NCI-H2227 (cell line): ENCODE data around the gene SLC8A3.

Experiments used
- DNase-seq: peaks from one replicate; lab custom pipeline; 2025; ENCODE audit not compliant: unreplicated experiment; lab: John Stamatoyannopoulos, UW

The SLC8A3 gene

DNA sequence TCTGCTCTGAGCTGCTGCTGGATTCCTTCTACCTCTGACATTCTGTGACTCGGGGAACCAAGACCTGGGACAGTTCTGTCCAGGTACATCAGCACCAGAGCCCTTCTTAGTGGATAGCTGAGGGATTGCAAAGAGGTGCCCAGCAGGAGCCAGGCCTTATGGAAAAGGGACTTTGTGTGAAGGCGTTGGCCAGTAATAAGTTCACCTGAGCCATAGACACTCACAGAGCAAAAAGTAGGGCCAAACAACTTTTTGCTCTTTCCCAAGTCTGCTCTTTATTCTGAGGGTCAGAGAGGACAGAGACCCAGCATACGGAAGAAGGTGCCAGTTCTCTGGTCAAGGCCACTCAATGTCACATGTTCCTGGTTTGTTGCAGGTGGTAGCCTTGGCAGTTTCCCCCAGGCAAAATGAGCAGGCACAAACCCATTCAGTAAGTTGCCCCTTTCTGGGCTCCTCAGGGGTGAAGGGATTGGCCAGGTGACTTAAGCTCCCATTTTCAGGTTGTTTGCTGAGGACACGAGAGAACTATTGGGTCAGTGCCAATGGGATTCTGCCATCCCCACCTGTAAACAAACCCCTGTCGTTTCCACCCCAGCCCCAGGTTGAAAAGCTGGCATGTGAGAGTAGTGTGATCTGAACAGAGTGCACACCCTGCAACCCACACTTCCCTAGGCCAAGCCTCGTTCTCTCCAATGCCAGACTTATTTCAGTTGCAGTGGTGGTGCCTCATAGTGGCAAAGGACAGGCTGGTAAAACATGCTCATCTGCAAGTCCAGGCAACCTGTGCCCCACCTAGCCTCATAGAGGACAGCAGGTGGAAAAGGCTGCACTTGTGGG, 159.2 kb downstream of the SLC8A3 start:
- DNase-seq, result no peak

DNA sequence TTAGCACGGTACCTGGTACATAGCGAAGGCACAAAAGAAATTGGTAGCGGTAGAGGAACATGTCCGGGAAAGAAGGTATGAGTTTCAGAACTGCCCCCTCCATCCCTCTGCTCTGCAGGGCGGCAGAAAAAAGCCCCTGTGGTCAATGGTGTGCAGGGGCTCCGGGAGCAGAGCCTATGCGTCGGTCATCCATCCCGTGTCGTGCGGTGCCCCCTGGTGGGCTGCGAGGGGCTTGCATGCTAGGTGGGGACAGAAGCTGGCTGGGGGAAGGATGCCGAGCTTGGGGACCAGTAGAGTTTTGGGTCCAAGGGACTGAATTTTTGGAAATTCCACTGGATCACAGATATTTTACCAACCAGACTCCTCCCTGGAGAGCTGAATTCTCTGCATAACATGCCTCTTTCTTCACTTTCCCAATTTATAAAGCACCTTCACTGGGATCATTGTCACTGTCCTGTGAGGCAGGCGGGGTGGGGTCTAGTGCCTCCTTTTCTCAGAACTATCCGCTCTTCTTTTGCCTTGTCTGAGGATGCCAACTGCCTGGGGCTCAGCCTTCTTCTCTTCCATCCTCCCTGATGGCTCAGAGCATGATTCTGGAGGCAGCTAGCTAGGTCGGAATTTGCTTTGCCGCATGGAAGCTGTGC, 160.8 kb downstream of the SLC8A3 start:
- peak; percentile 86 for DNase-seq

DNA sequence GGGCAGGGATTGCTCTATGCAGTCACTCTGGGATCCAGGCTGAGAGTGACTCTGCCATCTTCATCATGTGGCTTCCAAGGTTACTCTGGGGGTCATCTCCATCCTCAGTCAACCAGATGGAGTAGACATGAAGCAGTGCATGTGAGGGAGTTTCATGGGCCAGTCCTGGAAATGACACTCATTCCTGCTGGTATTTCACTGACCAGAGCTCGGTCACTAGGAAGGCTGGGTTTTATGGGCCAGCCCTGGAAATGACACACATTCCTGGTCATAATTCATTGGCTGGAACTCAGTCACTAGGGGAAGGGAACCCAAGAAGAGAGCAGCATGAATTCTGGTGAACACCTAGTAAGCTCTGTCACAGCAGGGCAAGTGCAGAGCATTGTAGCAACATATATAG, 164.9 kb downstream of the SLC8A3 start:
- DNase-seq, result no peak

DNA sequence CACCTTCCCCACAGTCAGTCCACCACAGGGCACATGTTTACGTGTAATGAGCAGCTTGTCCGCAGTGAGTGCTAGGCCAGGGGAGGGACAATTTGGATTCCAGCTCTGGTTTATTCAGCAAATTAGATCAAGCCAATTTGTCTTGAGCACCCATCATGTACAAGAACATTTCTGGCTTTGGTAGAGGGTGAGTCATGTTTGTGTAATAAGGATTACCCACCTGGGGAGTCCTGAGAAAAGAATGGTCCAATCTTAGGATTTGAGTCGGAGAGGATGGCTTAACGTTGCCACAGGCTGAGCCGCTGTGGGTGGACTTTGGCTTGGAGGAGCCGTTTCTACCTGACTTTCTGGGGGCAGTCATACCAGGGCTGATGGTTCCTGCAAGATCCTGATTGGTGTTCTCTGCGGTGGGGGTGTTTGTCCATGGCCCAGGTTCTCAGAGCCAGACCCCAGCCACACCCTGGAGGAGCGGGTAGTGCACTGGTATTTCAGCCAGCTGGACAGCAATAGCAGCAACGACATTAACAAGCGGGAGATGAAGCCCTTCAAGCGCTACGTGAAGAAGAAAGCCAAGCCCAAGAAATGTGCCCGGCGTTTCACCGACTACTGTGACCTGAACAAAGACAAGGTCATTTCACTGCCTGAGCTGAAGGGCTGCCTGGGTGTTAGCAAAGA, 165.8 kb downstream of the SLC8A3 start:
- no peak for DNase-seq

DNA sequence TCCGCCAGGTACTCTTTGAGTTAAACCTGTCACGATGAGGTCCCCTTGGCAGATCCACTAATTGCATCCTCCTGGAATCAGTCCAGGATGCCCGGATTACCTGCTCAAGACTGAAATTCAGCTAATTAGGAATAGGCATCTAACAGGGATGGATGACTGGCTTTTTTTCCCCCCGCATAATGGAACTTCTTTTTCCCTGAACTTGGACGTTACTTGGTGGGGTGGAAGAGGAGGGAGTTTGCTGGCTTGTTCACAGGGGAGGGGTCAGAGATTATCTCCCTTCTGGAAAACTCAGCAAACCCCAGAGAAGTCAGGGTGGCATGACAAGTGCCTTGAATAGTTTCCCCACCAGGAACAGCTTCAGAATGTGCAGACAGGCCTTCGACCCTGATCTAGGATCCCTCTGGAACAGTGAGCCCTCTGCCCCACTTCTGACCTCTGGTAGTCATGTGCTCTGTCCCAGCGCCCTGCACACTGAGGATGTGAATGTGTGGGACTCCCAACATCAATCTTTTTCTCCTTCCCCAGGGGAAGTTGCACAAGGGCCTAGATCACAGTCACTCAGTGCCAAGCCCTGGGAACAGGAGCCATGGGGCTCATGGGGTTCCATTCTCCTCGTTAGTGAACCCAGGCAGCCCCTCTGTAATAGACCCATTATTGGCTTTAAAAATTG, 167.1 kb downstream of the SLC8A3 start:
- no peak for DNase-seq

DNA sequence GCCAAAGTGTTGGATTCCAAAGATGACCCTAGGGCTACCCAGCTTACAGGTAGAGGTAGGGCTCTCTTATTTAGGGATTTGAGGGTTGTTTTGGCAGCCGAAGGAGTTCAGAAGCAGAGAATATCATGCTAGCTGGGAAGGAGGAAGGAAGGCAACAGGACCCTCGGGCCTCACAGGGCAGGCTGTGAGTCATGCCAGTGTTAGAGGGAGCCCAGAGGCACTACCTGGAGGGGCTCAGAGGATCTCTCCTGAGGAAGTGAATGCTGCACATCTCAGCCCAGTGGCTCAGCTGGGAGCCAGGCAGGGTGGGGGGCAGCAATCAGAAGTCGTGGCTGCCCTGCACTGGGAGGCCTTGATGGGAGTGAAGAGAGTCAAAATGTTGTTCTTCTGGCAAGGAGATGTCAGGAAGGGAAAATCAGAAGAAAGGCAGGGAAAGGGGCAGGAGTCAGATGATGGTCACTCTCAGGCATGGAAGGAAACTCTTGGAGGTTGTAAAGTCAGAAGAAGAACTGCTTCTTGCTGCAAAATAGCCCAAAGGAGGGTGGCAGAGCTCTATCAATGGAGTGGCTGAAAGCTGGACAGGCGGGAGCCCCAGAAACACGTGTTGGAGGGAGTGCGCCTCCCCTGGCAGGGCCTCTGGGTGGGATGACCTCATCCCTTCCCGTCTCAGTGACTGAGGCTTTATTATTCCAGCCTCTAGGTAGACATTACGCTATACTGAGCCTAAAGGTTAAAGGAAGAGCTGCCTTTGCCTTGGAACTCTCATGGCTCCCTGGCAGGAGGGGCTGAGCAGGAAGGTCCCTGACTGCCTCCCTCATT, 168.2 kb downstream of the SLC8A3 start:
- no peak for DNase-seq

DNA sequence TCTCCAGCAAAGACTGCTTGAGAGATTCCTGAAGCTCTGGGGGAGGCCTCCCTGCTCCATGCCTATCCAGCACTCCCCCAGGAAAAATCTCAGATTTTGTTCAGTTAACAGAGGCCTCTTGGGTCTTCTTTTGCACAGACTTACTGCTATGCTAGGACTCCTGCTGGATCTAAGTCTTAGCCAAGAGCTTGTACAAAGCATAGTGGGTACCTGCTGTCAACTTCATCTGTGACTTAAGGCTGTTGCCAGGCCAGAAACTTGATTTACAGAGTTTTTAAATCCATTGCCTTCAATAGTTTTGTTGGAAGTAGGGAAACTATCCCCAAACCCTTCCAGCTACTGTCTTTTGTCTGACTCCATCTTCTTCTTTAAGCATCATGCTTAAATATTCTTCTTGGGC, 169.1 kb downstream of the SLC8A3 start:
- DNase-seq, result no peak

DNA sequence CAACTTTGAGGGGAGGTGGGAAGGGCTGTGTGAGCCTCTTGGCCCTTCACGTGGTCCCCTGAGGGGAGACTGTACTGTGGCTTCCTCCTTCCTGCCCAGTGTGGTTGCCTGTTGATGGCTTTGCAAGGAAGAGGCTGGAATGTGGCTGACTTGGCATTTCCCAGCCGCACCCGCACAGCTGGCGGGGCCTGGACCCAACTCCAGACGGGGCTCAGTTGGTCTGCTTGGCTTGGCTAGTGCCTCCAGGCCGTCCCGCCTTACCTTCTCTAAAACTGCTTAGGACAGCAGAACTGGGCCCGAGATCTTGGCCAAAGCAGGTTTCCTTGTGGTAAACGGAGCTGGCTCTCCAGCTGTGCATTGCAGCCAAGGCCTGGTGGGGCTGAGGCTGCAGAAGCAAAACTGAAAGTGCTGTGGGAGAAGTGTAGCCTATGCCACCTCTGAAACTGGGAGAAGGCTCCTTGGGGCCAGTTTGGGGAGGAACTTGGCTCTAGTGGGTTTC, 170.0 kb downstream of the SLC8A3 start:
- no peak for DNase-seq

DNA sequence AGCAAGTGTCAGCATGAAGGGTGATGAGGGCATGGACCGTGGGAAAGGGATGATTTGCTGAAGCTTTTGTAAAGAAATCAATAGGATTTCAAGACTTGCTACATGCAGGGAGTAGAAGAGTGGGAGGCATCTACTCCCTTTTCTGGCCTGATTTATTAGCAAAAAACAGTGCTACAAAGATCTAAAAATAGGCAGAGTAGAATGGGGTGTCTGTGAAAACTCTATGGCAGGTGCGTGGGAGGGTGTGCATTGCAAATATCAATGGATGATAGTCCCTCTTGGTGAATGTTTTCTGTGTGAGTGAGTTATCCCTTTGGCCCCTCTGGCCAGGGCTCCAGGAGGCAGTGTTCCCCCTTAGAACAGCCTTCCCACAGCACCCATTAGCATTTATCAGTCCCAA, 170.5 kb downstream of the SLC8A3 start:
- no peak for DNase-seq

DNA sequence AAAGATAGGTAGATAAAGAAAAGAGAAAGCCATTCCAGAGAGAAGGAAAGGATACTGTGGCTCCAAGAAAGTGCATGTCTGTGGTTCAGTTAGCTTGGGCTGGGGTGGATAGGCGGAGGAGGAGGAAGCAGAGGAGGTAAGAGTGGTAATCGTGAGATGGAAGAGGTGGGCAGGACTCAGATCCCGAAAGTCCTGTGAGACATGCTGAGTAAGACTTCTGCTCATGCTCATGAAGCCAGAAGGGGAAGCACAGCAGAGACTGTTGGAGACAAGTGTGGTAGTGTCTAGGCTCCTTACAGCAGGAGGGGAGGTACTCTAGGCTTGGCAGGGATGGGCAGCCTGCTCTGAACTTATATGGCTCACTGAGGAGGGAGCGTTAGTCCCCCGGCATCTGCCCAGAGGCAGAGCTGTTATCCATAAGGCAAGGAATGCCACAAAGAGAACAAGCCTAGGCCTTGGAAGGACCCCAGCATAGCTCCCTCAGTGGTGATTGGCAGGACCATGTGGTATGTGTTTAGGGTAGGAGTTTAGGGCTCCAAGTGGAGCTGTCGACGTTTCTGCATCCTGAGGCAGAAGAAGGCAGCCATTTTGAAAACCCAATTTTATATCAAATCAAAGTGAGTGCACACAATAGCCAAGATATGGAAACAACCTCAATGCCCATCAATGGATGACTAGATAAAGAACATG, 174.2 kb downstream of the SLC8A3 start:
- no peak for DNase-seq

DNA sequence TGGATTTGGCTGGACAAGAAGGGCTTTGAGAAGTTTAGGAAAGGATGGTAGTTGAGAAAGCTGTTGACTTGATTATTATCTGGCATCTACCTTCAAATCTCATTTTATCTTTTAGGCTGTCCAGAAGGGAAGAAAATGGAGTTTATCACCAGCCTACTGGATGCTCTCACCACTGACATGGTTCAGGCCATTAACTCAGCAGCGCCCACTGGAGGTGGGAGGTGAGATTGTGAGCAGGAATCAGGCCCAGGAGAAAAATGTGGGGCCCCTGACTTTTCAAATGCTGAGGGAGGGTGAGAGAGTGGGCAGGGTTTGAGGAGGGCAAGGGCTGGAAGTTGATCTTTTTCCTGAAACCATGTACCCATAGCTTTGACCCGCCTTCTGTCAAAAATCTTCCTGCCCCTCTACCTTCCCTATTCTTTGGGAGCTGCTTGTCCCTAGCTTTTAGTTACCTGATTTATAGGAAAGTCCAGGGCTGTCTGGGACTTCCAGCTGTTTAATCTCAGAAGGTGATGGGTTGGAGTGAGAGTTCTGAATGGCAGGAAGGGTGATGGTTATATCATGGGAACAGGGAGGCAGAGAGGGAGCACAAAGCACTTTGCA, 175.4 kb downstream of the SLC8A3 start:
- DNase-seq, result peak; percentile 23

DNA sequence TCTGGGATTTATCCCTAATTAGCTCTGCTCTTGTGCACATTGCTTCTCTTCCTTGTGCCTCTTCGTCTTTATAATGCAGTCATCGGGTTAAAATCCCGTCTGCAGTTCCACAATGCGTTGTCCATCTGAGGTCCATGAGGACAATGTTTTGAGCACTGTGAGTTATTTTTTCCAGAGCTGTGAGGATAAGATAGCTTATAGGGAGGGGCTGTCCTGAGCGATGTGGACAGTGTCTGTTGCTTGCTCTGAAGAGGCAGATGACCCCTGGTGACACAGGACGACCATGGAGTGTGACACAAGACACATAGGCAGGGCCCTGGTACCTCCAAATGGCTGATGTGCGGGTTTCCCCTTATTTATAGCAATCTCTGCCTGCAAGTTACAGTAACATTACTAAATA, 177.0 kb downstream of the SLC8A3 start:
- DNase-seq, result no peak

DNA sequence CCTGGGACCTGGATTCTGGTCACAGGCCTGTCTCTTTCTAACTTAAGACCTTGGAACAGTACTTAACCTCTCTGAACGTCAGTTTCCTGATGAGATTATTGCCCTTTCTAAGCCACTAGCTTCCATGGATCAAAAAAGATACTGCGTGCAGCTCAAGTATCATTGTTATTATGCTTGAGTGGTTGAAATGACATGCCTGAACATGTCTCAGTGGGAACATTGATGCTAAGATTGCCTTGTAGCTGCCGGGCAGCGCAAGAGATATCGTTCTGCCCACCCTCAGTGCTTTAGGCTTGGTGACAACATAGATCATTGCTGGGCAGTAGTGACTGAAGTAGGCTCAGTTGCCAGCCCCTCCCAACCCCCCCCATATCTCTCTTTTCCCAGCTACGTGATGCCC, 177.7 kb downstream of the SLC8A3 start:
- peak; percentile 83 for DNase-seq

DNA sequence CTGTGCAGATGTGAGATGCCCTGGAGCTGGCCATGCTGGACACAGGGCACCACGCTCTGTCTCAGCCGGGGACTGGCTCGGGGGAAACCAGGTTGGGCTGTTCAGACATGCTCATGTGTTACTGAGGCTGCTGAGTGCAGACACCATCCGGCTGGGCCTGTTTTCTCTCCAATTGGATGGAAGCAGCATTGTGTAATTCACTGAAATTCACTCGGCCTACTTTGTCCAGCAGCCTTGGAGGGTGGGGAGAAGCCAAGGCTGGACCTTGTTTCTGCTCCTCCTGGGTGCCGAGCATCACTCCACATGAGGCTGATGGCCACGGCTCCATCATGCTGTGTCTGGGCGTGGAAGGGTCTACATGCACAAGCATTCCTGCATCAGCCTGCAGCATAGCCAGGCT, 178.8 kb downstream of the SLC8A3 start:
- DNase-seq, result peak; percentile 12

DNA sequence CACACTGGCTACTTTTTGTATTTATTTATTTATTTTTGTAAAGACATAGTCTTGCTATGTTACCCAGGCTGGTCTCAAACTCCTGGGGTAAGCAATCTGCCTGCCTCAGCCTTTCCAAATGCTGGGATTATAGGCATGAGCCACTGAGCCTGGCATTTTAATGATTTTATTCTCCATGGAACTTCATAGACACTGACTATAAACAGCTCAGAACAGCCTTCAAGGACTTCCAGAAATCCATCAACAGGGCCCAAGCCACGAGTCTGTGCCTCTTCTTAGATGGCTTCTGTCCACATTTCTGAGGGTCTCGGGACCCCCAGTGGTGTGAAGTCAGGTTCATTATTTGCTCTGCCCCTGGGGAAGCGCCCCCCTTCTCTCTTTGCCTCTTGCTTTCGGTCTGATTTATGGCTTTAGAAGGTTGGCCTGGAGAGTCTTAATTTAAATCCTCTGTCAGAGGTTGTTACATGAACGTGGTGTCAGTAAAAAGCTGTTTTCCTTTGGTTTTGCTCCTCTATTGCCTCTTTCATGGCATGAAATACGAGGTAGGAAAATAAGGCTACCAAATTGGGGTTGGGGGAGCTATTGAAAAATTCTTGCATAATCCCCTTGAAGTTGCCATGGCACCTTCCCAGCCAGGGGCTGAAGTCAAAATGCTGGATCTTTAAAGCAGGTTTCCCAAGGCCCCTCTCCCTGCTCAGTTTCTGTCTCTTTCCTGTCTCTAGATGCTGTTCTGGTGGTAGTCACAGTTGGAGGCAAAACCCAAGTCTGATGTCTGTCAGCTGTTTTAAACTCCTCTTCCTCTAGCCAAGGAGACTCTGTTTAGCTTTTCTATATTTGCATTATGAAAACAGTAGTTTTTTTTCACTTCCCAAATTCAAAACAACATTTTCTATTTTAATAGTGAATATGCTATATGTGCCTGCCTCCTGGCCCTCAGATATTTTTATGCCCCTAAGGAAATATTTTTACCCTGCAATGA, 180.2 kb downstream of the SLC8A3 start:
- DNase-seq, result no peak

DNA sequence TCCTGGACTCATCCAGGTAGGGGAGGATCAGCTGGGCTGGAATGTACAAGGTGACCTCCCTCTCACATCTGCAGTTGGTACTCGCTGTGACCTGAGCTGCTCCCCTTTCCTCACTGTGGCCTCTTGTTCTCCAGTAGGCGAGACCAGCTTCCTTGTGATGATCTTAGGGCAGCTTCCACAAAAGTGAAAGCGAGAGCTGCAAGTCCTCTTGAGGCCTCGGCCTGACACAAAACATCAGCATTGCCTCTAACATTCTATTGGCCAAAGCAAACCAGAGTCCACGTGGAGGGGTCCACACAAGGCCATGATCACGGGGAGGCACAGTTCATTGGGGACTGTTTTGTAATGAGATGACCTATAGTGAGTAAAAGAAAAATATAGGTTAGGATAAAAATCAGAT, 182.1 kb downstream of the SLC8A3 start:
- no peak for DNase-seq

DNA sequence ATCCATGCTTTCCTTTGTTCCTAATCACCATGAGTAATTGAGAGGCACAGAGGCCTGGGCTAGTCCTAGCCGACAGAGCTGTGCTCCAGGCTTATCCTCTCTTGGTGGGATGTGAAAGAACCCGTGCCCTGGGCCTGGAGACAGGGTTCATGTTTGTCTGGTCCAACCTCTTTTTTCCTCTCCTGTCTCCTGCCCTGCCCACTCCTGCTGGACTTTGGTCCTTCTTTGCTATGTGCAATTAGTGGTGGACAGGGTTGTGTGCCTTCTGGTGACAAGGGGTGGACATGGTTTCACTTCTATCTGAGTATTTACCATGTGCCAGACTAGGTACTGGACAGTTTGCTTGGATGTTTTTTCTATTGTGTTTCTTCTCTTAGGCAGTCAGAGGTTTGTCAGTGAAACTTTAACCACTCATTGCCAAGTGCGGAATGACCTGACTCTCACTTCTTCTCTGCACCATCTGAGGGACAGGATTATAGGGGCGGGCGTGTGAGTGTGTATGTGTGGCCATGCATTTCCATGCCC, 183.4 kb downstream of the SLC8A3 start:
- no peak for DNase-seq

DNA sequence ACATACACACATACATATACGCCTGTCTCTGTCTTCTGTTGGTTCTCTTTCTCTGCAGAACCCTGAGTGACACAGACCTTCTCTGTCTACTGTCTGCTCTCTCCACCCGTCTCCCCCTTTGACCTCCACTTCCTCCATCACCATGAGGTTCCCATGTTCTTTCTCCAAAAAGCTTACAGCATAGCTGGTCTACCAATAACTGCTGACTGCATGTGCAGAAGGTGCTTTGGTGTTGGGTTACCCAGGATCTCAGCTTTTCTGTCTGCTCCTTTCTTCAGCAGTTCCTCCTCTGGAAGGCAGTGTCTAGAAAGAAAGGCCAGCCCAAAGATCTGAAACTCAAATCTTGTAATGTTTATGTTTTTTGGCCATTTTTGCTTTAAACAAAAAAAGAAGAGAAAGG, 184.0 kb downstream of the SLC8A3 start:
- DNase-seq, result no peak
